ENCODE data around the gene MMP7.

The MMP7 gene

GRCh38 chr11:102551169-102551781 is 20.7 kb upstream of the MMP7 start:
- Histone ChIP-seq H3K27ac (no peak overlapping the region), H3K4me3 (ENCODE audit: low read depth, low read length) (no peak overlapping the region), H3K36me3 (replicated peaks) (no peaks in the 10 kb centered on the region), H3K27me3 (replicated peaks) (no peaks in the 10 kb centered on the region)
- TF ChIP-seq CTCF (IDR thresholded peaks at IDR 0.05; ENCODE audit: low read depth, low read length, missing control alignments), result no peak
- in situ Hi-C loops (cut with HindIII; ENCODE audit: low pct_ligation_motif_present, low sequenced_read_pairs), result no loop called here
- no peak for DNase-seq

DNA sequence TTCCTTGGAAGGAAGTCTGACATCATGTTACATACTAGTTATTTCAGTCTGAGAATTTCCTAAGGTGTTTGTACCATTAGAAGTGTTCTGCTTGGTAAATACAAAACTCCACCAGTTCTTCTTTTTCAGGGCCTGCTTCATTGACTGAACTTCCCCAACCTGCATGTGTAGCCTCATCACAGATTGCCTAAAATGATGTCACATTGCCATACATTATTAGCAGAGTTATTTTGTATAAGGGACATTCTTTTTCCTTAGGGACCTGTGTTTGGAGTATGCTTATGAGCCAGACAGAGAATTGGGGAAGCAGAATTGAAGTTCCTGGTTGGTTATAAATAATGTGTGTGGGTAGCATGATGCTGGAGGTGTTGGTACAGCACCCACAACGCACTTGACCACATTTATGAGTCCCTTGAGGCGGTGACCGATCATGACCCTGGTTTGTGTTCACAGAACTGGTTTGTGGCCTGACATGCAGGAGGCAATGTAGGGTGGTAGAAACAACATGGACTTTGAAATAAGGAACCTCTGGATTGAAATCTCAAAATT is 16.4 kb upstream of the MMP7 start:
- Histone ChIP-seq H3K27ac (no peak overlapping the region), H3K4me3 (ENCODE audit: low read depth, low read length) (no peak overlapping the region), H3K36me3 (replicated peaks) (no peaks in the 10 kb centered on the region), H3K27me3 (replicated peaks) (no peaks in the 10 kb centered on the region)
- TF ChIP-seq CTCF (IDR thresholded peaks at IDR 0.05; ENCODE audit: low read depth, low read length, missing control alignments), result no peak
- in situ Hi-C loops (cut with HindIII; ENCODE audit: low pct_ligation_motif_present, low sequenced_read_pairs), result no loop called here
- no peak for DNase-seq

- Histone ChIP-seq H3K27ac (no peak overlapping the region), H3K36me3 (replicated peaks) (no peaks in the 10 kb centered on the region), H3K4me3 (ENCODE audit: low read depth, low read length) (no peak overlapping the region), H3K27me3 (replicated peaks) (no peaks in the 10 kb centered on the region)
- no peak for TF ChIP-seq CTCF (IDR thresholded peaks at IDR 0.05; ENCODE audit: low read depth, low read length, missing control alignments)
- peak; percentile 13 for DNase-seq
- in situ Hi-C loops (cut with HindIII; ENCODE audit: low pct_ligation_motif_present, low sequenced_read_pairs), result no loop called here
Observed at GRCh38 chr11:102546427-102546826, 15.9 kb upstream of the MMP7 start.

DNA sequence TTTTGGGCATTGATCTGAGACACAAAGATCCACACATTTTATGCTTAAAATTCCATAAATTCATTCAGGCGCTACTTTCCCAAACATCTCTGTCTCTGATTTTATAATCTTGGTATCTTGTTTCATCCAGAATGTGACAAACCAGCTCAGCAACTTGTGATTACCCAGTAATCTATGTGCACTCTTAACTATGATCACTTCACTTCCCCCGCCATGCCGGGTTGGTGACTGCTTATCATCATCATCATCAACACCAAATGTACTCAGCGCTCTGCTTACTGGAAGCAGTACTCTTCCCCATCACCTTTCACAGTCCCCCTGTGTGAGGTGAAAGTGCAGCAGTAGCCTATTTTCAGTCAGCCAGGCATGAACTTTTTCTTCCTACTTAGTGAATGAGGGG is 15.2 kb upstream of the MMP7 start:
- TF ChIP-seq CTCF (IDR thresholded peaks at IDR 0.05; ENCODE audit: low read depth, low read length, missing control alignments), result no peak
- in situ Hi-C loops (cut with HindIII; ENCODE audit: low pct_ligation_motif_present, low sequenced_read_pairs), result no loop called here
- no peak for DNase-seq

GRCh38 chr11:102544594-102544993 is 14.0 kb upstream of the MMP7 start:
- in situ Hi-C loops (cut with HindIII; ENCODE audit: low pct_ligation_motif_present, low sequenced_read_pairs), result no loop called here
- Histone ChIP-seq H3K27ac (no peak overlapping the region), H3K27me3 (replicated peaks) (no peaks in the 10 kb centered on the region), H3K36me3 (replicated peaks) (no peaks in the 10 kb centered on the region), H3K4me3 (ENCODE audit: low read depth, low read length) (no peak overlapping the region)
- no peak for DNase-seq
- no peak for TF ChIP-seq CTCF (IDR thresholded peaks at IDR 0.05; ENCODE audit: low read depth, low read length, missing control alignments)

More for the DNA sequence above, 15.2 kb upstream of the MMP7 start:
- Histone ChIP-seq H3K36me3 (replicated peaks) (no peaks in the 10 kb centered on the region), H3K4me3 (ENCODE audit: low read depth, low read length) (no peak overlapping the region), H3K27me3 (replicated peaks) (no peaks in the 10 kb centered on the region), H3K27ac (no peak overlapping the region)

- no peak for TF ChIP-seq CTCF (IDR thresholded peaks at IDR 0.05; ENCODE audit: low read depth, low read length, missing control alignments)
- Histone ChIP-seq H3K27me3 (replicated peaks) (no peaks in the 10 kb centered on the region), H3K4me3 (ENCODE audit: low read depth, low read length) (no peak overlapping the region), H3K27ac (no peak overlapping the region), H3K36me3 (replicated peaks) (no peaks in the 10 kb centered on the region)
- in situ Hi-C loops (cut with HindIII; ENCODE audit: low pct_ligation_motif_present, low sequenced_read_pairs), result no loop called here
- DNase-seq, result no peak
Observed at GRCh38 chr11:102539567-102539966, 9.0 kb upstream of the MMP7 start.

Data from brain microvascular endothelial cell (primary cell).